Sigmoid colon (tissue), 7 donors: ENCODE measurements around the gene PPARD. TPM values are rescaled to one million over a fixed set of nuclear protein-coding genes. Genes with fewer than 3 reads are reported as not detected.

Source experiments
- DNase-seq: peaks from one replicate; pipeline ENCODE4 v3.0.0-alpha.2; 2019
- H3K27ac ChIP-seq, 4 donors: fragments of 200-600 bp; sonication (generic); one replicate each; pipeline ENCODE4 v1.5.1; 2016 to 2019; ENCODE audit warnings: mild to moderate bottlenecking in 1 of 4
- H3K27me3 ChIP-seq, 3 donors: fragments of 200-600 bp; sonication (generic); one replicate each; pipeline ENCODE4 v1.5.1; 2019; ENCODE audit warnings: mild to moderate bottlenecking in 1 of 3
- H3K36me3 ChIP-seq, 4 donors: fragments of 200-600 bp; sonication (generic); one replicate each; pipeline ENCODE4 v1.5.1; 2016 to 2019
- H3K4me1 ChIP-seq, 4 donors: fragments of 200-600 bp; sonication (generic); one replicate each; pipeline ENCODE4 v1.5.1; 2017 to 2019
- H3K4me3 ChIP-seq, 4 donors: fragments of 200-600 bp; sonication (generic); one replicate each; pipeline ENCODE4 v1.5.1; 2017 to 2019; ENCODE audit warnings: mild to moderate bottlenecking in 2 of 4, moderate library complexity in 1 of 4
- H3K9me3 ChIP-seq, 4 donors: fragments of 200-600 bp in 3 of 4; sonication (generic) in 3 of 4; one replicate each; pipeline versions ENCODE4 v1.5.1 to v1.6.1; 2013 to 2019
- CTCF ChIP-seq, 4 experiments: fragments of 450-650 bp in 3 of 4; fragments of 200-600 bp in 1 of 4; IDR thresholded peaks; one replicate each; pipeline ENCODE4 v1.5.1; 2016 to 2019; ENCODE audit warnings: antibody characterized with exemption in 4 of 4, mild to moderate bottlenecking in 3 of 4, moderate library complexity in 2 of 4
- EP300 ChIP-seq, 4 donors: sonication (generic); formaldehyde crosslinking; IDR thresholded peaks; one replicate each; pipeline ENCODE4 v1.6.1; 2017; ENCODE audit warnings: antibody characterized with exemption in 4 of 4
- POLR2A ChIP-seq, 2 donors: fragments of 450-650 bp; IDR thresholded peaks; one replicate each; pipeline ENCODE4 v1.6.1; 2016; ENCODE audit warnings: antibody characterized with exemption in 2 of 2, mild to moderate bottlenecking in 2 of 2, moderate library complexity in 2 of 2
- POLR2AphosphoS5 ChIP-seq, 4 donors: sonication (generic); formaldehyde crosslinking; IDR thresholded peaks; one replicate each; pipeline ENCODE4 v1.6.1; 2017; ENCODE audit warnings: antibody characterized with exemption in 4 of 4
- WGBS, 2 donors: extraction: QIAGEN DNeasy Blood & Tissue Kit; methylation state at CpG; one replicate each; pipeline ENCODE4 v1.1.7; 2013; 5-methylcytosine and 5-hydroxymethylcytosine counted together
- intact Hi-C: fragments of 100-400 bp; cut with DNase I; formaldehyde crosslinking; loops from one replicate; pipeline ENCODE4 v1.15.1; 2023
- polyA plus RNA-seq, 3 donors: library from polyadenylated mRNA; stranded (reverse); fragments of 200-250 nt; gene quantifications; one replicate each; pipeline ENCODE4 v1.2.3, GENCODE V29; 2013
- total RNA-seq, 4 donors: library from RNA; depleted of rRNA; stranded (reverse); fragments of >200 nt; gene quantifications; one replicate each; pipeline ENCODE4 v1.1.0, GENCODE V29; 2016
- donor health status: healthy with polysubstance abuse.
- donor health status: Bipolar disorder and iron deficiency.
- donor health status: healthy.

The PPARD gene
- total and polyA plus RNA-seq, 7 donors = 5.8 to 75.4 (median 16.8) TPM

GRCh38 chr6:35473075-35473849 is 130.9 kb downstream of the PPARD start:
- Histone ChIP-seq H3K4me1 (peaks cover 0 to 40% (median 39%) of the 10 kb centered on the region in 4 donors), H3K27ac (peak overlapping the region in 3 of 4 donors; percentile 81 to 93 (median 92)), H3K4me3 (no peak overlapping the region), H3K36me3 (peaks cover 14 to 88% (median 59%) of the 10 kb centered on the region in 4 donors), H3K9me3 (no peaks in the 10 kb centered on the region), H3K27me3 (no peaks in the 10 kb centered on the region)
- 73 to 84% methylated on average over 9 of the region's 9 CpGs for WGBS, 2 donors
- DNase-seq = no peak
- TF ChIP-seq EP300 (IDR thresholded peaks at IDR 0.05) = no peak
- TF ChIP-seq POLR2A (IDR thresholded peaks at IDR 0.05) = no peak
- no peak for TF ChIP-seq POLR2AphosphoS5 (IDR thresholded peaks at IDR 0.05)
- peak in 1 of 4 experiments; percentile 5 for TF ChIP-seq CTCF (IDR thresholded peaks at IDR 0.05)
- intact Hi-C loops = no loop called here

DNA sequence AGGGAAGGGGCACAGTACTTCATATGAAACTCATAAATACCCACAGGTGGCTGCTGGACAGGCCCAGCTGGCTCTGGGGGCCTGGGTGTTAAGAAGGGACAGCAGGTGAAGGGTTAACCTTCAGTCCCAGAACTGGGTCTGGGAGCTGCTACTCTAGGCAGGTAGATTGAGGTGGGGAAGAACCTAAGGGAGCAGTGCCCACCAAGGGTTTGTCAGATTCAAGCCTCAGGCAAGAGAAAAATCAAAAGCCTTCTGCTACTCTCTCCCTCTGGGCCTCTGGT is 131.4 kb downstream of the PPARD start:
- TF ChIP-seq POLR2A (IDR thresholded peaks at IDR 0.05) (no peak), EP300 (IDR thresholded peaks at IDR 0.05) (no peak), POLR2AphosphoS5 (IDR thresholded peaks at IDR 0.05) (no peak), CTCF (IDR thresholded peaks at IDR 0.05) (no peak)
- Histone ChIP-seq H3K27me3 (no peaks in the 10 kb centered on the region), H3K4me1 (peaks cover 0 to 40% (median 39%) of the 10 kb centered on the region in 4 donors), H3K9me3 (no peaks in the 10 kb centered on the region), H3K4me3 (no peak overlapping the region), H3K27ac (peak overlapping the region in 3 of 4 donors; percentile 32 to 93 (median 92)), H3K36me3 (peaks cover 14 to 93% (median 61%) of the 10 kb centered on the region in 4 donors)
- DNase-seq = no peak
- intact Hi-C loops = no loop called here

GRCh38 chr6:35474131-35474941 is 132.0 kb downstream of the PPARD start:
- Histone ChIP-seq H3K4me1 (peaks cover 0 to 40% (median 36%) of the 10 kb centered on the region in 4 donors), H3K36me3 (peaks cover 14 to 98% (median 65%) of the 10 kb centered on the region in 4 donors), H3K27ac (peak overlapping the region; percentile 17 to 93 (median 62)), H3K27me3 (no peaks in the 10 kb centered on the region), H3K4me3 (no peak overlapping the region), H3K9me3 (no peaks in the 10 kb centered on the region)
- intact Hi-C loops = no loop called here
- TF ChIP-seq POLR2AphosphoS5 (IDR thresholded peaks at IDR 0.05) (peak in 1 of 4 donors; percentile 22), EP300 (IDR thresholded peaks at IDR 0.05) (no peak)
- DNase-seq = no peak
- 88 to 90% methylated on average over 14 of the region's 14 CpGs for WGBS, 2 donors

GRCh38 chr6:35474942-35475570 is 132.7 kb downstream of the PPARD start:
- no peak overlapping the region for H3K4me3 ChIP-seq
- intact Hi-C loops = no loop called here
- H3K4me1 ChIP-seq = peaks cover 0 to 33% (median 29%) of the 10 kb centered on the region in 4 donors
- H3K36me3 ChIP-seq = peaks cover 17 to 99% (median 71%) of the 10 kb centered on the region in 4 donors
- no peaks in the 10 kb centered on the region for H3K9me3 ChIP-seq
- TF ChIP-seq POLR2AphosphoS5 (IDR thresholded peaks at IDR 0.05) (no peak), POLR2A (IDR thresholded peaks at IDR 0.05) (no peak)
- H3K27ac ChIP-seq = peak overlapping the region in 3 of 4 donors; percentile 29 to 92 (median 32)
- no peaks in the 10 kb centered on the region for H3K27me3 ChIP-seq
- DNase-seq = no peak
- 92 to 93% methylated on average over 20 of the region's 20 CpGs for WGBS, 2 donors

DNA sequence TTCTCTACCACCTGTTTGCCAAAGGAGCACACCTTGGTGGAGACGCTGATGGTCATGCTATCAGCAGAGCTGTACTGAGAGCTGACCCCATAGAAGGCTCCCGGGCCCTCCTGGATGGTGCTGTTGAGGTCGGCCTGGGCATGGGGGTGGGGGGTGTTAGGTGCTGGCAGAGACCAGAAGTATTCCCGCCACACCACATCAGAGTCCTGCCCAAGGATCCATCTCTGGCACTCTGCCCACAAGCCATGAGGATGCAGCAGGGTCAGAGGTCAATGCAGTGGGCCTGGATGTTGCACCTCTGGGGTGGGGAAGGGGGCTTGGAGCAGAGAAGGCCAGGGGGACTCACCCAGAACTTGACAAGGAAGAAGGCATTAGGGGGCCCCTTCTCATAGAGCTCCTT is 133.2 kb downstream of the PPARD start:
- Histone ChIP-seq H3K27ac (peak overlapping the region in 2 of 4 donors; percentile 22 to 29), H3K9me3 (no peaks in the 10 kb centered on the region), H3K27me3 (no peaks in the 10 kb centered on the region), H3K4me3 (no peak overlapping the region), H3K4me1 (peaks cover 0 to 28% (median 24%) of the 10 kb centered on the region in 4 donors), H3K36me3 (peaks cover 18 to 99% (median 73%) of the 10 kb centered on the region in 4 donors)
- intact Hi-C loops = no loop called here
- no peak for TF ChIP-seq CTCF (IDR thresholded peaks at IDR 0.05)
- peak in 2 of 4 donors; percentile 9 to 24 for TF ChIP-seq POLR2AphosphoS5 (IDR thresholded peaks at IDR 0.05)
- 70 to 84% methylated on average over 4 of the region's 4 CpGs for WGBS, 2 donors
- no peak for DNase-seq
